Activated CD8-positive, alpha-beta memory T cell treated with anti-CD3 and anti-CD28 coated beads for 4 hours (primary cell): ENCODE data around the gene ZNFX1.
"Not testable (repeated sequence)": the region's sequence is repeated elsewhere in the genome, so short reads cannot be mapped to it uniquely, and the experiment has no call there.

Source experiments
- DNase-seq, 2 donors: peaks; one replicate each; pipeline ENCODE4 v3.0.0-alpha.2; 2020; ENCODE audit warnings: low read depth in 2 of 2

Gene ZNFX1

GRCh38 chr20:49278036-49278817 is at the start of gene ZNFX1:
Gene ZNFX1, minus strand, starts transcription at chr20:49278057. Its CDS starts 2,218 bp downstream, at chr20:49275839.
- DNase-seq = peak; percentile 95 to 96

- DNase-seq = no peak
Measured at GRCh38 chr20:49326026-49326425, 48.2 kb upstream of the ZNFX1 start.

GRCh38 chr20:49324306-49324705 is 46.4 kb upstream of the ZNFX1 start:
- DNase-seq = no peak

- DNase-seq = no peak
Measured at GRCh38 chr20:49323622-49324238, 45.9 kb upstream of the ZNFX1 start.

- DNase-seq = no peak
Measured at GRCh38 chr20:49320460-49320859, 42.6 kb upstream of the ZNFX1 start.

- DNase-seq = no peak
Measured at GRCh38 chr20:49319208-49319809, 41.5 kb upstream of the ZNFX1 start.

- DNase-seq = no peak
Measured at GRCh38 chr20:49318430-49319207, 40.8 kb upstream of the ZNFX1 start.

- no peak for DNase-seq
Measured at GRCh38 chr20:49318091-49318429, 40.2 kb upstream of the ZNFX1 start.

- no peak for DNase-seq
Measured at GRCh38 chr20:49316704-49317103, 38.8 kb upstream of the ZNFX1 start.

- no peak for DNase-seq
Measured at GRCh38 chr20:49315580-49315979, 37.7 kb upstream of the ZNFX1 start.

- not testable (repeated sequence) for DNase-seq
Measured at GRCh38 chr20:49314052-49314451, 36.2 kb upstream of the ZNFX1 start.

GRCh38 chr20:49313283-49313682 is 35.4 kb upstream of the ZNFX1 start:
- DNase-seq = no peak

GRCh38 chr20:49312661-49313060 is 34.8 kb upstream of the ZNFX1 start:
- DNase-seq = no peak

GRCh38 chr20:49310705-49311104 is 32.8 kb upstream of the ZNFX1 start:
- no peak for DNase-seq

GRCh38 chr20:49308875-49309274 is 31.0 kb upstream of the ZNFX1 start:
- DNase-seq = no peak

- no peak for DNase-seq
Measured at GRCh38 chr20:49306903-49307620, 29.2 kb upstream of the ZNFX1 start.

GRCh38 chr20:49303065-49303552 is 25.3 kb upstream of the ZNFX1 start:
- no peak for DNase-seq

GRCh38 chr20:49297605-49298530 is 20.0 kb upstream of the ZNFX1 start:
- no peak for DNase-seq

GRCh38 chr20:49294002-49294654 is 16.3 kb upstream of the ZNFX1 start:
- not testable (repeated sequence) for DNase-seq

GRCh38 chr20:49293122-49293521 is 15.3 kb upstream of the ZNFX1 start:
- no peak for DNase-seq
